Adrenal gland (tissue), 5 donors: ENCODE data around the gene CDK15.

Source experiments
- POLR2A ChIP-seq, 2 donors: fragments of 450-650 bp; IDR thresholded peaks; one replicate each; pipeline ENCODE4 v1.6.1; 2017; ENCODE audit warnings: antibody characterized with exemption in 2 of 2, mild to moderate bottlenecking in 2 of 2, moderate library complexity in 1 of 2
- TF ChIP-seq, protein P1 (sequence below), 6 experiments: fragments of 450-650 bp in 4 of 6; fragments of 200-600 bp in 2 of 6; sonication (generic) in 1 of 6; IDR thresholded peaks; 1 replicate in 5 of 6; 2 replicates in 1 of 6; pipeline versions ENCODE4 v1.5.1 to v1.8.0; 2016 to 2021; ENCODE audit warnings: antibody characterized with exemption in 6 of 6, mild to moderate bottlenecking in 2 of 6, moderate library complexity in 1 of 6
- donor health status: DM: no; HTN: no; CAD: no.

DNA sequence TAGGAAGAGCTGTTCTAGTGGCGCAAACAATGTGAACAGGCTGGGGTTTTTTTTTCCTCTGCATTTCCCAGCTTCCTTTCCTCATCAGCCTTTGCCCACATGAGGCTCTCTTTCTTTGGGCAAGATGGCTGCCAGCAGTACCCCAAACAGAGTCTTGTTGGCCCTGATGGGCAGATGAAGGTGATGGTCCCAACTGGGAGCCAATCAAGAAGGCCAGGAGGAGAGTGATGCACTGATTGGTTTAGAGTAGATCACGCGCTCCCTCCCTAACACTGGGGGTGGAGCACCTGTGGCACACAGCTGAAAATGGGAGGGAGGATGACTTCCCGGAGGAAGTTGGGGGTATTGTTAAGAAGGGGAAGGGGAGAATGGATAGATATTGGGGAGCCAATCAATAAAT is 131.0 kb downstream of the CDK15 start:
- TF ChIP-seq, protein P1, sequence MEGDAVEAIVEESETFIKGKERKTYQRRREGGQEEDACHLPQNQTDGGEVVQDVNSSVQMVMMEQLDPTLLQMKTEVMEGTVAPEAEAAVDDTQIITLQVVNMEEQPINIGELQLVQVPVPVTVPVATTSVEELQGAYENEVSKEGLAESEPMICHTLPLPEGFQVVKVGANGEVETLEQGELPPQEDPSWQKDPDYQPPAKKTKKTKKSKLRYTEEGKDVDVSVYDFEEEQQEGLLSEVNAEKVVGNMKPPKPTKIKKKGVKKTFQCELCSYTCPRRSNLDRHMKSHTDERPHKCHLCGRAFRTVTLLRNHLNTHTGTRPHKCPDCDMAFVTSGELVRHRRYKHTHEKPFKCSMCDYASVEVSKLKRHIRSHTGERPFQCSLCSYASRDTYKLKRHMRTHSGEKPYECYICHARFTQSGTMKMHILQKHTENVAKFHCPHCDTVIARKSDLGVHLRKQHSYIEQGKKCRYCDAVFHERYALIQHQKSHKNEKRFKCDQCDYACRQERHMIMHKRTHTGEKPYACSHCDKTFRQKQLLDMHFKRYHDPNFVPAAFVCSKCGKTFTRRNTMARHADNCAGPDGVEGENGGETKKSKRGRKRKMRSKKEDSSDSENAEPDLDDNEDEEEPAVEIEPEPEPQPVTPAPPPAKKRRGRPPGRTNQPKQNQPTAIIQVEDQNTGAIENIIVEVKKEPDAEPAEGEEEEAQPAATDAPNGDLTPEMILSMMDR (IDR thresholded peaks at IDR 0.05): no peak
- TF ChIP-seq POLR2A (IDR thresholded peaks at IDR 0.05): no peak
